ENCODE measurements around the gene YIF1A.
"Not testable (repeated sequence)": the region's sequence is repeated elsewhere in the genome, so short reads cannot be mapped to it uniquely, and the experiment has no call there.

The YIF1A gene

GRCh38 chr11:66326261-66327111 lies 37.5 kb upstream of the YIF1A start:
- no peak for DNase-seq (ENCODE audit: low read depth)

GRCh38 chr11:66325263-66325671 lies 36.3 kb upstream of the YIF1A start:
- DNase-seq (ENCODE audit: low read depth) = no peak

GRCh38 chr11:66324664-66325063 lies 35.7 kb upstream of the YIF1A start:
- no peak for DNase-seq (ENCODE audit: low read depth)

DNA sequence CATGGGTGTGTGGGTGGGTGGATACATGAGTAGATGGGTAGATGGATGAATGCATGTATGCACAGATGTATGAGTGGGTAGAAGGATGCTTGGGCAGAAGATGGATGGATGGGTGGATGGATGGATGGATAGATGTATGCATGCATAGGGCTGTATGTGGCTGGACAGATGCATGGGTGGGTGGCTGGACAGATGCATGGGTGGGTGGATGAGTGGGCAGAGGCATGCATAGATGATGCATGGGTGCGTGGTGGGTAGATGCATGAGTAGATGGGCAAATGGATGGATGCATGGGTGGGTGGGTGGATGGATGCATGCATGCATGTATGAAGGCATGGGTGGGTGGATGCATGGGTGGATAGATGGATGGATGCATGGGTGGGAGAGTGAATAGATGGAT lies 34.7 kb upstream of the YIF1A start:
- DNase-seq (ENCODE audit: low read depth) = no peak

- no peak for DNase-seq (ENCODE audit: low read depth)
These were observed 33.9 kb upstream of the YIF1A start for GRCh38 chr11:66322732-66323427.

GRCh38 chr11:66321606-66322005 lies 32.7 kb upstream of the YIF1A start:
- DNase-seq (ENCODE audit: low read depth) = no peak

- not testable (repeated sequence) for DNase-seq (ENCODE audit: low read depth)
These were observed 31.8 kb upstream of the YIF1A start for GRCh38 chr11:66320748-66321147.

GRCh38 chr11:66320289-66320688 lies 31.3 kb upstream of the YIF1A start:
- not testable (repeated sequence) for DNase-seq (ENCODE audit: low read depth)

DNA sequence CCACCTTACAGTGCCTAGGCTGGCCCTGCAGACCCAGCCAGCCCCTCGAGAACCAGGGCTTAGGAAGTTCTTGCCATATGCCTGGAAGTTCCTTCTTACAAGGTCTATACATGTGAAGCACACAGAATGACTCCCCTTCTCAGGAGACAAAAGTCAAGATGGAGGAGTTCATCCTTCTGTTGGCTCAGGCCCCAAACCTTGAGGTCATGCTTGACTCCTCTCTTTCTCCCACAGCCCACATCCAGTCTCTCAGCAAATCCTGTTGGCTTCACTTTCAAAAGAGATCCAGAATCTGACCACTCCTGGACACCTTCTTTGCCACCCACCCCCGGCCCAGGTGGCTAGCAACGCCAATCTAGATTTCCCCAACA lies 29.6 kb upstream of the YIF1A start:
- DNase-seq (ENCODE audit: low read depth) = no peak

DNA sequence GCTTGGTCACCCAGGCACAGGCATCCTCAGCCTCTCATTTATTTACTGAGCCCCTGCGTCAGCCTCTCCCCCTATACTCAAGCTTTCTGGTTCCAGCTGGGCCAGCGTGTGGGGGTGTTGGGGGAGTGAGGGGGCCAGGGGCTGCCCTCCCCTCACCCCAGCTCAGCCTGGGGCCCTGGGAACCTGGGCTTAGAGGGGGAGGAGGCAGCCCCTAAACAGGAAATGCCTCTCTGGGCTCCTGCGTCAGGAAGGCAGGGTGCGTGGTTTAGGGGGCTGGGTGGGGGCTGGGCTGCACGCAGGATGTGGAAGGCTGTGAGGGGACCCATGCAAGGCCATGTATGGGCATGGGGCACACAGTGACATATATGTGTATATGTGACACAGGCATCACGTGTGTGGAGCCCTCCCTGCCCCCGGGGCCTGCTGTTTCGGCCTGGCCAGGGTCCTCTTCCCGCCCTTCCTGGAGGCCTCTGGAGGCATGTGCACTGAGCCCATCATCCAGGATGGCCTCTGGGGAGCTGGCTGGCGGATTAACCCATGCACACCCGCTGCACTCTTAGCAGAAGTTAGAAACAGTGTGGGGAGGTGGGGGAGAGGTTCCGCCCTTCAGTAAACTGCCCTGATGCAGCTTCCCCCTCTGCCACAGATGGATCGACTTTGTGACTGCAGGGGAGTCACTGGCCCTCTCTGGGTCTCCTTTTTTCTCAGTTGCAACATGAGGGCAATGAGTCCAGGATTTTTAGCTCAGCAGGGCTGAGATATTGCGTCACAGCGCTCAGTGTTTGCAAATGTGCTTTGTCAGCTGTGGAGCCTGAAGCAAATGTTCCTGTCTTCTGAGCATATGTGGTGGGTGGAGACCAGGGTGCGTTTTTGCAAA lies 29.0 kb upstream of the YIF1A start:
- no peak for DNase-seq (ENCODE audit: low read depth)

- DNase-seq (ENCODE audit: low read depth) = no peak
These were observed 28.4 kb upstream of the YIF1A start for GRCh38 chr11:66317322-66317722.

- DNase-seq (ENCODE audit: low read depth) = no peak
These were observed 27.9 kb upstream of the YIF1A start, which contains the start of gene CD248 for GRCh38 chr11:66316849-66317251. Gene CD248, minus strand, starts transcription at chr11:66317044. Its CDS starts 17 bp downstream, at chr11:66317027.

GRCh38 chr11:66315921-66316811 lies 27.2 kb upstream of the YIF1A start:
- no peak for DNase-seq (ENCODE audit: low read depth)

- DNase-seq (ENCODE audit: low read depth) = no peak
These were observed 26.5 kb upstream of the YIF1A start for GRCh38 chr11:66315498-66315885.

DNA sequence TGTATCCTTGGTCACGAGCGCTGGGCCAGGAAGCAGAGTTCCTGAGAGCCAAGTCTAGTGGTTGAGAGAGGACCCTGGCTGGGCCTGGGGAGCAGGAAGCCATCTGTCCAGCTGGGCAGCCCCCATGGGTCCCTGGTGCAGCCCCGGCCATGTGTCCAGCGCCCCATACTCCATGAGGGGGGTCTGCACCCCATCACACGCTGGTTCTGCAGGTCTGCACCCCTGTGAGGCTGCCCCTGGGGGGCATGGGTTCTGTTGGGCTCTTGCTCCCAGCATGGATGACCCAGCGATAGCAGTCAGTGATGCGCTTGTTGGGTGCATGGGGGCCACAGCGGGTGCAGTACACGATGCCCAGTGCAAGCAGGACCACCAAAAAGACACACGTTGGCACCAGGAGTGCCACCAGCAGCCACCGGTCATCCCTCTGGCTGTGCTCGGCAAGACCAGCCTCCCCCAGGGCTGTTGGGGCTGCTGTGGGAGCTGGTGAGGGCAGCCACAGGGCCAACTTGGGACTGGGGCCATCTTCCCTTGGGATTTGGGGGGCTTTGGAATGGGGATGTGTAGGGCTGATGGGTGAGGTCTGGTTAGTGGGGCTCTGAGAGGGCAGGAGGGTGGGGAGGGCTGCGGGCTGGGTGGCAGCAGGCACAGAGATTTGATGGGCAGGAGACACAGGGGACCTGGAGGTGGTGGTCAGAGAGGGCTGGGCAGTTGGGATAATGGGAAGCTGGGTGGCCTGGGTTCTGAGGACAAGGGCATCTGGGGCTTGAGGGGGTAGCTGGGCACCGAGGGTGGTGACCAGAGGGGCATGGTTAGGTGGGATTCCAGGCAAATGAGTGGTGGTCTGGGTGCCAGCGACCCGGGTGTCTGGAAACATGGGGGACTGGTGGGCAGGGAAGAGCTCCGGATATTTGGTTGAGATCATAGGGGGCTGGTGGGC lies 25.9 kb upstream of the YIF1A start:
- DNase-seq (ENCODE audit: low read depth) = no peak

DNA sequence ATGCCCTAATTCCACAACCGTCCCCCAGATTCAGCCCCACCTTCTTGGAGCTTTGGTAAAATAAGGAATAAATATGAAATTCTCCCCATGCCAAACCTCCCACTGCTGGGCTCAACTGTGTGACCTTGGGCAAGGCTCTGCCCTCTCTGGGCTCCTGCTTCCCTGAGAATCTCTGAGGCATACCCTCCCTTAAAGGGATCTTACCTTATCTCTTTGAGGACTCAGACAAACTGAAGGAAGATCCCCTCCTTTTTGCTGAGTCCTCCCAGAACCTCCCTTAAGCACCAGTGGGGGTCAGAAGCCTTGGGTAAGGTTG lies 25.2 kb upstream of the YIF1A start:
- no peak for DNase-seq (ENCODE audit: low read depth)

DNA sequence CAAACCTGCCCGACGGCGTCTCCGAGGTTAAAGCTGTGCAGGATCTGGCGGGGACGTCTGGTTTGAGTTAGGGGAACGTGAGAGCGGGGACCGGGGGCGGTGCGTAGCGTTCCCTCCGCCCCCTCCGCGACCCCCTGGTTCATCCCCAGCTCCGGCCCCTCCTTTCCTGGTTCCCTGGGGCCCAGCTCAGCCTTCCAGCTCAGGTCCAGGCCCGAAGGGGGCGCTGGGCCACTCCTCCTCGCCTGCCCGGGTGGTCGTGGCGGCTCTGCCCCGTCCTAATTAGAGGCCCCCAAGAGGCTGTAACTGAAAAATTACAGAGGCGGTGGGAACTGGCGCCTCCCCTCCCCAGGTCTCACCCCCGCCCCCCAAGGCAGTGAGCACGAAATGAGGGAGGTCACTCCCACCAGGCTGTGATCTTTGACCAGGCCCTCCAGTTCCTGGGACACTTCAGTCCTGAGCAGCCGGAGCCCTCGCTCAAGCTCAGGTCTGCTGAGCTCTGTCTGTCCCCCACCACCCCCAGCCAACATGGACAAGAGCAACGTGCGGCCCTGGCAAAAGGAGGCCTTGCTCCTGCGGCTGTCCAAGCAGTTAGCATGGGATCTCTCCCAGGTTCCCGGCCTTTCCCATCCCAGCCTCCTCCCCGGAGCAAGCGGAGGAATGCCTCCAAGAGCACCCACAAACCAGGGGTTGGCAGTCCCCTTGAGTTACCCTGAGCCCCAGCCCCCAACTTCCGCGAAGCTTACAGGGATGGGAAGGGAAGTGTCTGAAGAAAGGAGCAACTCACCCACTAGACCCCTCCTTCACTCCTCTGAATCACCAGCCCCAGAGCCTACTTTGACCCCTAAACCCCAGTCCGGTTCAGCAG lies 24.6 kb upstream of the YIF1A start:
- DNase-seq (ENCODE audit: low read depth) = no peak

GRCh38 chr11:66312549-66313320 lies 23.8 kb upstream of the YIF1A start:
- peak; percentile 93 for DNase-seq (ENCODE audit: low read depth)

Data from non-pigmented ciliary epithelial cell (primary cell).